HG03575 (cell line): Measurements from ENCODE around the gene HNMT.

Experiments used
- ATAC-seq: cut with Tn5 transposase; IDR thresholded peaks from one replicate; pipeline ENCODE4 v1.9.1; 2021; ENCODE audit not compliant: unreplicated experiment, insufficient number of reproducible peaks, low FRiP score; ENCODE audit errors: extremely low read depth

Gene HNMT

DNA sequence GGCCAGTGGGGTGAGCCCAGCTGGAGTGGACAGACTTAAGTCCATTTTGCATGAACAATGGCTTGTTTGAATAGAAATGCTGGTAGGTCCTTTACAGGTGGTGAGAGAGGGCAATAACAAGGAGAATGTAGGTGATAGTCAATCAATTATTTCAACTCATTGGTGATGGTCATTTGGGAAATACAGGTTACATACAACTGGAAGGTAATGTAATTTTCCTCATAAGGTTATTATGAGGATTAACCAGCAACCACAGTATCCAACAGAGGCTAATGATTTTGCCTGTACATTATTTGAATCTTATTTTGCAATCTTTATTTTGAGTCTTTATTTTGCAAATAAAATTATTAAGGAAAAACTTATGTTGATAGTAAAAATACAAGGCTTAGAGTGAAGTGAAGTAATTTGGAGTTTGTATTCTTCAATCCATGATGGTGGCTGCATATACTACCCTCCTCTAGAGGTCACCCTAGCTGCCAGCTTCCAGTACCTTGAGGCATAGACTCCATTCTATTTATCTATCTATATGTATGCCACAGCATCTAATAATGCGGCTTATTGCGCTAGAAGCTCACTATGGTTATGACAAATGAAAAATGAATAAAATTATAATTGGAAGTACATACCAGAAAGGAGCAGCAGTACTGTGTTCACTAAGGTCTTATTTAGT lies 20.5 kb upstream of the HNMT start:
- no peak for ATAC-seq

GRCh38 chr2:137944714-137945113 lies 19.6 kb upstream of the HNMT start:
- ATAC-seq, result no peak

- no peak for ATAC-seq
Measured at GRCh38 chr2:137945229-137945628, 19.0 kb upstream of the HNMT start.

GRCh38 chr2:137946227-137946626 lies 18.0 kb upstream of the HNMT start:
- no peak for ATAC-seq

DNA sequence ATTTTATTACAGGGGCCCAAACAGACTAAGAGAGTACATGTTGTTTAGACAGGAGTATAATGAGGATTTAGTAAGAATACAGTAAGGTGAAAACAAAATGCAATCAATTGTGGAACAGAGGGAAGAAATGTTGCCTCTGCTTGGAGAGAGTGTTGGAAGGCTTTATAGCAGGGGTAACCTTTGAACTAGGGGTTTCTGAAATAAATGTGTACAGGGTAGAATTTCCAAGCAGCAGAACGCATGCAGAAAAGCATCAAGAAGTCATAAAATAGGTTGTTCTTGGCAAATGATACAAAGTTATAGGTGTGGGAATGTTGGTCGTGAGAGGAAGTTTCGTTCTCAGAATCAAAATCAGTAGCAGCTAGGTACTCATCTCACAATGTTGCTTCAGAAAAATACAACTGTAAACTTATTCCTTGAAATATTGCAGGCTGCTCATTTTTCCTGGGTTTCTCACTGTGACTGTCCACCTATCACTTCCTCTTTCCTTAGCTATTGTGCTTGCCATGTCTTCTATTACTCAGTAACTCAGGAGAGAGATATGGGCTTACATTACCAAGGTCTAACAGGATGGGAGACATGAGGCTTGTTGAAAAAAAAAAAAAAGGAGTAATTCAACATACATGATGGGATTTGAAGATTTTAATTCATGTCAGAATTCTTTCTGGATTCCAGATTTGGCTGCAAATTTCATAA lies 17.1 kb upstream of the HNMT start:
- ATAC-seq, result no peak

GRCh38 chr2:137947728-137948336 lies 16.4 kb upstream of the HNMT start:
- ATAC-seq, result no peak

GRCh38 chr2:137948894-137949293 lies 15.4 kb upstream of the HNMT start:
- no peak for ATAC-seq

GRCh38 chr2:137950238-137950637 lies 14.0 kb upstream of the HNMT start:
- ATAC-seq, result no peak

GRCh38 chr2:137951586-137951985 lies 12.7 kb upstream of the HNMT start:
- no peak for ATAC-seq

DNA sequence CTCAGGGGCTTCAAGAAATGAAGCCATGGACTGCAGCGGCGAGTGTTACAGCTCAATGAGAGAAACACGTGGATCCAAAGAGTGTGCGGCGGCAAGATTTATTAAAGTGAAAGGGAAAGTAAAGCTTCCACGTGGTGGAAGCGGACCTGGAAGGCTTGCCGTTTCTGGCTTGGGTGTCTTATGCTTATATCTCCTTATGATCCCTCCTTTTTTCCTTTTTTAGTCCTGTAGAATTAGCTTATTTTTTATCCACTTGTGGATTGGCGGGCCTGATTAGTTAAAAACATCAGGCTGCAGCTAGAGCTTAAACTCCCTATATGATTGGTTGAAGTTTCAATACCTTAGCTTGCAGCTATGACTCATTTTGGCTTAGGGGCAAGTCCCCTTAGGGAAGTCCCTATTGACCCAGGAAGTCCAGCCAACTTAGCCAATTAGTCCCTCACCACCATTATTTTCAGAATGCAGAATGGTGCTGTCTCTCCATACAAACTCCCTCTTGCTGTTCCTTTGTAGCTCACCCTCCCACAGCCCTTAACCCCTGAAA lies 11.6 kb upstream of the HNMT start:
- ATAC-seq, result no peak

GRCh38 chr2:137955536-137955935 lies 8.7 kb upstream of the HNMT start:
- ATAC-seq, result no peak

DNA sequence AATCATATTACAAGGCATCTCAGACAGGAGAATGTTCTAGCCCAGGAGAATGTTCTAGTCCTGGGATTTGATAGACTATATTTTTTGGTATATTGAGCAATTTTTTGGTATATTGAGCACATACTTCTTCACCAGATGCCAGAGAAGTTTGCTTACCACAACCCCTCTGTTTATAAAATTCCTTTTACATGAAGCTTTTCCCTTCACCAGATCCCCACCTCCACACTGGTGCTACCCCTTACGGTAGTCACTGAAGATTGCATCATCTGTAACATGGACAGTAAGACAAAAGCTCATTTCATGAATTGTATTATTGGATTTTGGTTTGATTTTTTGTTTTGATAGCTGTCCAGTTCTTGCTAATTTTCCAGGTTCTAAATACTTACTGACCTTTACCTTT lies 7.2 kb upstream of the HNMT start:
- no peak for ATAC-seq

DNA sequence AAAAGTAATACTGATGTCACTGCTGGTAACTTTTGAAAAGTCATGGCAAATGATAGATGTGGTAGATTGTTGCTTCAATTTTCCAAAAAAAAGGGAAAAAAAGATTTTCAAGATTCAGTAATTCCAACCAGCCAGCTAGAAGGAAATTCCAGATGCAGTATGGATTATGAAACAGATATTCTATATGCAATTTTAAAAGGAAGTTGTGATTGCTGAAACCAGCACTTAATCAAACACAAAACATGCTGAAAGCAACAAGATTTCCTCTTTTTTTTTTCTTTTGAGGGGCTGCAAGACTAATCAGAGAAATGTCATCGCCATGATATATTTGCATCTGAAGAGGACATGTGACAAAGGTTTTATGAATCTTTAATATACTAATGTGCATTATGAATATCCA lies 5.1 kb upstream of the HNMT start:
- ATAC-seq, result no peak

DNA sequence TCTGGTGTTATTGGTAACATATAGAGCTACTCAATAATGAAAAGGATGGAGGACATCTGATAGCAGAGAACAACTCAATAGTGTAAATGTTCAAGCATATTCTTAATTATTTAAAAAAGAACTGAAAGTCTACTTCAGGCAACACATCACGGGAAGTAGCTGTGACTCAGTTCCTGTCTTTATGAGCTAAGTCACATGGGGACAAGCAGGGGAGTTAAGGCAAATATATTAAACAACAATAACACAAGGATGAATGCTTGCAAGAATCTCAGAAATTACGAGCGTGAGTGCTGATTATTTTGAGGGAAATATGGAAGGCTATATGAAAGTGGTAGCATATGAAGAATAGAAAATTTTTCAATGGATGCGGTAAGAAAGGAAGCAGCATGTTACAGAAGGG lies 4.0 kb upstream of the HNMT start:
- no peak for ATAC-seq

DNA sequence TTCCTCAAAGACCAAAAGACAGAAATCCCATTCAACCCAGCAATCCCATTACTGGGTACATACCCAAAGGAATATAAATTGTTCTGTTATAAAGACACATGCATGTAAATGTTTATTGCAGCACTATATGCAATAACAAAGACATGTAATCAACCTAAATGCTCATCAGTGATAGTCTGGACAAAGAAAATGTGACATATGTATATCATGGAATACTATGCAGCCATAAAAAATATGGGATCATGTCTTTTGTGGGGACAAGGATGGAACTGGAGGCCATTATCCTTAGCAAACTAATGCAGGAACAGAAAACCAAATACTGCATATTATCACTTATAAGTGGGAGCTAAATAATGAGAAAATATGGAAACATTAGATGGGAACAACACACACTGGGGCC lies 2.7 kb upstream of the HNMT start:
- no peak for ATAC-seq

DNA sequence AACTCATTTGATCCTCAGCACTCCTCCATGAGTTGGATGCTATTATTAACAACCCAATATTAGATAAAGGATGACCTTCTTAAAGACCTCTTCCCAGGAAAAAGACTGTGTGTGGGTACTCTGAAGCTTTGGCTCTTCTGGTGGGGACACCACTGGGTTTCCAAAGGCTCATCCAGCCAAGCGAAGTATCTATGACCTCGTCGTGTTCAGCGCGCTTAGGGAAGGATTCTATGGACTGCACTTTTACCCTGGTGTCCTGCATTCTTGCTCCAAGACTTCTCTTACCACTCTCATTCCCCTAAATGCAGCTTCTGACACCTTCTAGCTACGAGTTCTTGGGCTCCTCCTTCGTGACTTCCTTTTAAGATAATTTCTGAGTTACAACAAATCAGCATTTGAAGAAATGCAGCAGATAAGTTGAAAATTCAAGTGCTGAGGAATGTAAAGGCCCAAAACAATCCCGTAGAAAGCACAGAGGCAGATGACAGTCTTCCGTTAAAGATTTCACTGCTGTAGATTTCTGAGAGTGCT lies 673 bp upstream of the HNMT start:
- ATAC-seq, result no peak

DNA sequence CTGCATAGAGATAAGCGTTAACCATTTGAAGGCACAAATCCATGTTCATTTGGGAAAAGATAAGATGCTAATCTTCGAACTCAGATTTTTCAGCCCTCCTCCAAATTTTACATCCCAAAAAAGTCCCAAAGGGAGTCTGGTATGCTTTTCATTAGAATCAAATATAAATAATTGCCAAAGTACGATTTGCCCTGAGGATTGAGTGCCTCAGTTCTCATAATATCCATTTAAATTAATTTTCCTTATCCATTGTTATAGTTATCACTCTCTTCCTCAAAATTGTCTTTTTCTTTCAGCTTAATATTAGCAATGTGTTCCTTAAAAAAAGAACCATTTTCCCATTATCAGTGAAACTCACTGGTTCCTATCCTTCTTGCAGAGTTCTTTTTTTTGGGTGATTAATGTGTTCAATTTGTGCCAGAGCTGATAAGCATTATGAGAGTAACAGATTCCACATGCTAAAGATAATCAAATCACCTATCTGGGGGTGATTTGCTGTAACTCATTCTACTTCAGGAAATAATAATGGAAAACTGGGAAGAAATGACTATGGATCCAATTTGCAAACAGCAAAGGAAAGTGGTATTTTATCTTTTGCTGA lies 686 bp downstream of the HNMT start:
- no peak for ATAC-seq

DNA sequence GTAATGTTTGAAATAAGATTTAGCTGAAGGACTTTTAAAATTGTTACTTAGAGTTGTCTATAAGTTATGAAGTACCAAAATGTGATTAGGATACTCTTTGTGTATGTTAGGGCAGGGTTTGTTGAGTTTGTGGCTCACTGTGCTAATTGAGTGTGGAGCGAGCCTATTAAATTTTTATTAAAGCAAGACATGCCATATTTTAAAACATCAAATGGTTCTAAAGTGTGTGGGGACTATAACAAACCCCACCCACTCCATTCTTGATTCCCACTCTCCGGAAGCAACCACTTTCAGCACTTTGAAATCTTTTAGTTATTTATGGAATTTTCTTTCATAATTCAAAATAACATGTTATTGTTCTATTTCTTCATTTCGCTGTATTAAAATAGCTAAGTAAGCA lies 1.8 kb downstream of the HNMT start:
- no peak for ATAC-seq

DNA sequence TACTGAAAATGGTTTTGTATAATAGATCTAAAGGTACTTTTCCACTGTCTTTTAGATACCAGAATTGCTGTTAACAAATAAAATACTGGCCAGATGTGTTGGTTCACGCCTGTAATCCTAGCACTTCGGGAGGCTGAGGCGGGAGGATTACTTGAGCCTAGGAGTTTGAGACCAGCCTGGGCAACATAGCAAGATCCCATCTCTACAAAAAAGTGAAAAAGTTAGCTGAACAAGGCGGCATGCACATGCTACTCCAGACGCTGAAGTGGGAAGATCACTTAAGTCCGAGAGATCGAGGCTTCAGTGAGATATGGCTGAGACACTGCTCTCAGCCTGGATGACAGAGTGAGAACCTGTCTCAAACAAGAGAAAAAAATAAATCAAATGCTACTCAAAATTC lies 2.8 kb downstream of the HNMT start:
- no peak for ATAC-seq
